ENCODE results near the gene GDF7. TPM values are rescaled to one million over a fixed set of nuclear protein-coding genes. Genes with fewer than 3 reads are reported as not detected.

Gene GDF7
- total and polyA plus RNA-seq, 3 donors from 2014 or later = 0.62 to 1.1 (median 0.69) TPM

DNA sequence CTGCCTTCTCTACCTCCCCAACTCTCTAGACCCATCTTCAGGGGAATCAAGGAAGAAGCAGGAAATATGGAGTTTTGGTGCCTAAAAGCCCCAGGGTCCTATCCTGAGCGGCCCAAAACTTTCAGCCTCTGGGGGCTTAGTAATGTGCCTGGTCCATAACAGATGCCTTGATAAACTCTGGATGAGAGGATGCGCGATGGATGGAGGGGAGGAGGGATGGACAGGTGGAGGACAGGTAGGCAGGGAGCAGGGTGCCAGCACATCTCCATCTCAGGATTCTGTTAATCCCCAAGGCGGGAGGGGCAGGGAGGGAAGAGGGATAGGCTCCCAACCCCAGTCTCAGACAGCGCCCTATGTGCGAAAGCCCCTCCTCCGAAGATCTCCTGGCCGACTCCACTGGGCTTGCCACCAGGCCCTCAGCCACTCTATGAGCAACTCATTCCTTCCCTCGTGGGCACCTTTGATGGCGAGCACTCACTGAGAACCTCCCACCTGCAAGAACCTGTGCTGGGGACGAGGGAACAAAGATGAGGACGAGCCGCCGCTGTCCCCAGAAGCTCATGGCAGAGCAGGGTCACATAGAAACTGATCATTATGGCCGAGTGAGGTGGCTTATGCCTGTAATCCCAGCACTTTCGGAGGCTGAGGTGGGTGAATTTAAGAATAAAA, 39.1 kb upstream of the GDF7 start:
- peaks cover 17% of the 10 kb centered on the region for H3K4me1 ChIP-seq
- no peaks in the 10 kb centered on the region for H3K27me3 ChIP-seq
- intact Hi-C loops (cut with DNase I; ENCODE audit: low total_unique reads) = no loop called here
- no peak for DNase-seq
- WGBS, 2 donors = 87 to 93% methylated on average over 13 to 16 of the region's 16 CpGs
- no peak overlapping the region for H3K4me3 ChIP-seq
- TF ChIP-seq POLR2A (IDR thresholded peaks at IDR 0.05) = no peak
- TF ChIP-seq, protein P1, sequence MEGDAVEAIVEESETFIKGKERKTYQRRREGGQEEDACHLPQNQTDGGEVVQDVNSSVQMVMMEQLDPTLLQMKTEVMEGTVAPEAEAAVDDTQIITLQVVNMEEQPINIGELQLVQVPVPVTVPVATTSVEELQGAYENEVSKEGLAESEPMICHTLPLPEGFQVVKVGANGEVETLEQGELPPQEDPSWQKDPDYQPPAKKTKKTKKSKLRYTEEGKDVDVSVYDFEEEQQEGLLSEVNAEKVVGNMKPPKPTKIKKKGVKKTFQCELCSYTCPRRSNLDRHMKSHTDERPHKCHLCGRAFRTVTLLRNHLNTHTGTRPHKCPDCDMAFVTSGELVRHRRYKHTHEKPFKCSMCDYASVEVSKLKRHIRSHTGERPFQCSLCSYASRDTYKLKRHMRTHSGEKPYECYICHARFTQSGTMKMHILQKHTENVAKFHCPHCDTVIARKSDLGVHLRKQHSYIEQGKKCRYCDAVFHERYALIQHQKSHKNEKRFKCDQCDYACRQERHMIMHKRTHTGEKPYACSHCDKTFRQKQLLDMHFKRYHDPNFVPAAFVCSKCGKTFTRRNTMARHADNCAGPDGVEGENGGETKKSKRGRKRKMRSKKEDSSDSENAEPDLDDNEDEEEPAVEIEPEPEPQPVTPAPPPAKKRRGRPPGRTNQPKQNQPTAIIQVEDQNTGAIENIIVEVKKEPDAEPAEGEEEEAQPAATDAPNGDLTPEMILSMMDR (IDR thresholded peaks at IDR 0.05) = no peak
- H3K36me3 ChIP-seq (ENCODE audit: low read depth, missing control alignments) = no peaks in the 10 kb centered on the region
- H3K9me3 ChIP-seq = no peaks in the 10 kb centered on the region
- no peak overlapping the region for H3K27ac ChIP-seq

DNA sequence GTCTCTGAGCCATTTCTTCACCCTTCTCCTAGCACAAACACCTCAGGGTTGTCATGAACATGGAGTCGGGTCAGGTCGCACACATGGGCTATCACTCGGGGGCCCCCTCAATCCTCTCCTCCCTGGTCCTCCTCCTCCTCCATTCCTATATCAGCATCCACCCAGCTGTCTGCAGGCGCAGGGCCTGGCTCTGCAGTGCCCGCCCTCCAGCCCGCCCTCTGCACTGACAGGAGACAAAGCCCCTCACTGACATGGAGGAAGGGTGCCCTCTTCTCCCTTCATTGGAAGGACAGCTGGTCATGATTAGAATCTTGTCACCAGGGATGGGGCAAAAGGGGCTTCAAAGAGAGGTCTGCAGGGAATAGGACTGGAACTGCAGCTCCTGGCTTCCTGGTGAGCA, 37.8 kb upstream of the GDF7 start:
- Histone ChIP-seq H3K27me3 (no peaks in the 10 kb centered on the region), H3K36me3 (ENCODE audit: low read depth, missing control alignments) (no peaks in the 10 kb centered on the region), H3K9me3 (no peaks in the 10 kb centered on the region), H3K4me3 (no peak overlapping the region), H3K27ac (no peak overlapping the region), H3K4me1 (peaks cover 18% of the 10 kb centered on the region)
- DNase-seq = no peak
- 62 to 78% methylated on average over 6 of the region's 6 CpGs for WGBS, 2 donors
- TF ChIP-seq, protein P1 (IDR thresholded peaks at IDR 0.05) = no peak
- no peak for TF ChIP-seq POLR2A (IDR thresholded peaks at IDR 0.05)
- intact Hi-C loops (cut with DNase I; ENCODE audit: low total_unique reads) = no loop called here

DNA sequence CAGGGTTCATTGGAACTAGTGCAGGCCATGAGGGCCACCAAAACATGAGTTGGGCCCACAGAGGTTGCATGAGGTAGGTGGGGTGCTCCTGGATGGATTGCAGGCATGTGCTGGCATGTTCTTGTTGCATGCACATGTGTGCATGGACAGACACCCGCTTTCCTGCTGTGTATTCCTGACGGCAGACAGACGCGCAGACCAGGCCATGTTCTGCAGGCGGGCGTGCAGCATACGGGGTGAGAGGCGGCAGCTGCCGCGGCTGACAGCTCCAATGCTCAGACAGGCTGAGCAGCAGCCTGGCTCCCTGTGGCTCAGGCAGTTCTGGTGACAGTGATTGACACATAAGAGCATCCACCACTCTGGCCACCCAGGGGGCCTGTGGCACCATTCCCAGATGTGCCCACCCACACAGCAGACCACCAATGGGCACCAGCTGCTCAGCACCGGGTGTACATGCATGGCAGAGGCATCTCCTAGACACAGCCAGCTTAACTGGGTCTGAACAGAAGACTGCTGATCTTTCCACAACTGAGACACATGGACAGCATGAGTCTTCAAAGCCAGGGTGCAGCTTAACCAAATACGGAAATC, 37.3 kb upstream of the GDF7 start:
- no peak overlapping the region for H3K4me3 ChIP-seq
- TF ChIP-seq, protein P1 (IDR thresholded peaks at IDR 0.05) = no peak
- TF ChIP-seq POLR2A (IDR thresholded peaks at IDR 0.05) = no peak
- intact Hi-C loops (cut with DNase I; ENCODE audit: low total_unique reads) = no loop called here
- no peaks in the 10 kb centered on the region for H3K9me3 ChIP-seq
- DNase-seq = no peak
- H3K27me3 ChIP-seq = no peaks in the 10 kb centered on the region
- peaks cover 23% of the 10 kb centered on the region for H3K4me1 ChIP-seq
- no peaks in the 10 kb centered on the region for H3K36me3 ChIP-seq (ENCODE audit: low read depth, missing control alignments)
- H3K27ac ChIP-seq = no peak overlapping the region
- WGBS, 2 donors = 92 to 94% methylated on average over 1 to 12 of the region's 12 CpGs

DNA sequence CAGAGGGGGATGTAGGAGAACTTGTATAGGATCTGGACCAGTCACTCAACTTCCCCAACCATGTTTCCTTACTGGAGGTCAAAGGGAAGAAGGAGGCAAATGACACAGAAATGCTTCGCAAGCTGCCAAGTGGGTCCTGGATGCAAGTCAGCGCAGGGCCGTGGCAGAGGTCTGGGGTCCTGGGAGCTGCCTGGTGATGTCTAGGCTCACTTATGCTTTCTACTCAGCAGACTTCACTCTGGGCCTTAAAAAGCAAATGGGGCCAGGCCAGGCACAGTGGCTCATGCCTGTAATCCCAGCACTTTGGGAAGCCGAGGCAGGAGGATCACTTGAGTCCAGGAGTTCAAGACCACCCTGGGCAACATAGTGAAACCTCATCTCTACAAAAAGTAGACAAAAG, 36.0 kb upstream of the GDF7 start:
- Histone ChIP-seq H3K9me3 (no peaks in the 10 kb centered on the region), H3K4me3 (no peak overlapping the region), H3K36me3 (ENCODE audit: low read depth, missing control alignments) (no peaks in the 10 kb centered on the region), H3K4me1 (peaks cover 33% of the 10 kb centered on the region), H3K27me3 (no peaks in the 10 kb centered on the region), H3K27ac (no peak overlapping the region)
- intact Hi-C loops (cut with DNase I; ENCODE audit: low total_unique reads) = no loop called here
- WGBS, 2 donors = 94 to 97% methylated on average over 4 of the region's 4 CpGs
- no peak for DNase-seq
- TF ChIP-seq, protein P1 (IDR thresholded peaks at IDR 0.05) = no peak
- no peak for TF ChIP-seq POLR2A (IDR thresholded peaks at IDR 0.05)
